Heart left ventricle (tissue), 16 donors: ENCODE measurements around the gene DDOST. TPM values are rescaled to one million over a fixed set of nuclear protein-coding genes. Genes with fewer than 3 reads are reported as not detected.

Experiments used
- ATAC-seq, 4 donors: fragments of 200-7000 bp; cut with Tn5 transposase; one replicate each; pipeline ENCODE4 v1.9.1; 2020 to 2022; ENCODE audit warnings: moderate library complexity in 4 of 4, mild to moderate bottlenecking in 3 of 4, moderate number of reproducible peaks in 1 of 4
- DNase-seq, 5 donors: peaks; one replicate each; pipeline ENCODE4 v3.0.0-alpha.2; 2020
- H3K27ac ChIP-seq, 12 donors: fragments of 200-600 bp; sonication (generic) in 4 of 12; one replicate each; pipeline versions ENCODE4 v1.5.0 to v1.8.0; 2016 to 2022; ENCODE audit warnings: mild to moderate bottlenecking in 2 of 12
- H3K27me3 ChIP-seq, 9 donors: fragments of 200-600 bp; sonication (generic) in 2 of 9; one replicate each; pipeline versions ENCODE4 v1.5.1 to v1.8.0; 2016 to 2022; ENCODE audit warnings: mild to moderate bottlenecking in 3 of 9
- H3K36me3 ChIP-seq, 9 donors: fragments of 200-600 bp; sonication (generic) in 2 of 9; one replicate each; pipeline versions ENCODE4 v1.5.0 to v1.8.0; 2018 to 2022; ENCODE audit warnings: mild to moderate bottlenecking in 2 of 9
- H3K4me1 ChIP-seq, 12 donors: fragments of 200-600 bp; sonication (generic) in 4 of 12; one replicate each; pipeline versions ENCODE4 v1.5.0 to v1.8.0; 2016 to 2022; ENCODE audit warnings: mild to moderate bottlenecking in 3 of 12
- H3K4me3 ChIP-seq, 12 donors: fragments of 200-600 bp; sonication (generic) in 4 of 12; one replicate each; pipeline versions ENCODE4 v1.5.0 to v1.8.0; 2017 to 2022; ENCODE audit warnings: mild to moderate bottlenecking in 9 of 12, moderate library complexity in 4 of 12
- H3K9me3 ChIP-seq, 12 donors: fragments of 200-600 bp; sonication (generic) in 4 of 12; one replicate each; pipeline versions ENCODE4 v1.5.0 to v1.8.0; 2016 to 2022; ENCODE audit warnings: mild to moderate bottlenecking in 1 of 12
- CTCF ChIP-seq, 12 donors: fragments of 200-600 bp; sonication (generic) in 4 of 12; IDR thresholded peaks; one replicate each; pipeline versions ENCODE4 v1.5.0 to v1.8.0; 2018 to 2022; ENCODE audit warnings: antibody characterized with exemption in 12 of 12, mild to moderate bottlenecking in 5 of 12
- POLR2A ChIP-seq, 2 donors: fragments of 450-650 bp; IDR thresholded peaks; one replicate each; pipeline ENCODE4 v1.6.1; 2017; ENCODE audit warnings: antibody characterized with exemption in 2 of 2, mild to moderate bottlenecking in 2 of 2, moderate library complexity in 2 of 2
- WGBS, 4 donors: extraction: QIAGEN DNeasy Blood & Tissue Kit in 2 of 4; methylation state at CpG; one replicate each; pipeline versions ENCODE4 v1.1.5 to v1.1.7; 2013 to 2018; 5-methylcytosine and 5-hydroxymethylcytosine counted together
- intact Hi-C, 10 donors: fragments of 100-400 bp; cut with DNase I; formaldehyde crosslinking; loops; one replicate each; pipeline versions ENCODE4 v1.11.1 to v1.14.2; 2022
- polyA plus RNA-seq, 2 donors: library from polyadenylated mRNA; stranded (reverse); fragments of 200-250 nt; gene quantifications; one replicate each; pipeline ENCODE4 v1.2.3, GENCODE V29; 2013
- total RNA-seq, 9 donors: library from RNA; depleted of rRNA in 2 of 9; stranded (reverse); fragments of >200 nt in 2 of 9; fragmentation: NEBNext Ultra II Directional in 3 of 9; extraction: Animal tissue kit (Norgen Biotek cat#: 25700) in 3 of 9; gene quantifications; one replicate each; pipeline versions ENCODE4 v1.1.0 to v1.2.4, GENCODE V29; 2016 to 2023
- donor health status: ischemic (EF 13 %, LVEDD 7.1; RV severe dilation, severe dysfunction).
- donor health status: healthy with polysubstance abuse.
- donor health status: DM: no; HTN: yes; CAD: no.
- donor health status: DM: no; HTN: no; CAD: no.
- donor health status: ischemic (EF 25% LVEDD 6.9; RV normal size, moderate dysfunction).
- donor health status: ischemic (EF 25% LVEDD 5.7; RV mildly dilated, moderate dysfunction).
- donor health status: healthy.
- donor health status: DM: yes; HTN: yes; CAD: no.
- donor health status: ischemic (EF 35%, LVEDD 5.7; RV mildly dilated, moderate dysfunction).
- donor health status: nonischemic (EF 11% LVEDD 7.7; RV severe dilation, severe dysfunction).
- donor health status: DM: yes; HTN: yes; CAD: no.
- donor health status: PGD.
- donor health status: ischemic (EF 29% LVEDD 5.4; RV normal size, mild dysfunction).
- donor health status: nonischemic (EF 23%, LVEDD 6.1; RV moderate dilation, normal function).

DDOST gene
- total and polyA plus RNA-seq, 11 donors, result 88.9 to 211 (median 128) TPM

DNA sequence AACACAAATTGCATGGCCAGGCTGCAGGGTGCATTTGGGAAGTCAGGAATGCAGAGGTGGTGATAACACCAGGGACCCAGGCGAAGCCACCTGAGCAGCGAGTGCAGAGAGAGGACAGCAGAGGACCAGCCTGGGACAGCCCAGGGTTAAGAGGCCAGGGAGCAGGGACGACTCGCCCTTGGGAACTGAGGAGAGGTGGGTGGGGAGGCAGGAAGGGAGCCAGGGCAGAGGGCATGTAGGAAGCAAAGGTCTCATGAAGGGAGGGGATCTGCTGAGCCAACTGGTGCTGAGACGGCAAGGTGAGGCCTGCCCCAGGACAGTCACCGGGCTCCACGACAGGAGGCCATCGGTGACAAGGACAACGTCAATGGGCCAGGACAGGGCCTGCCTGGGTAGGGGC, 40.3 kb upstream of the DDOST start:
- no peak for ATAC-seq
- 84 to 88% (median 87%) methylated on average over 9 of the region's 9 CpGs for WGBS, 4 donors

DNA sequence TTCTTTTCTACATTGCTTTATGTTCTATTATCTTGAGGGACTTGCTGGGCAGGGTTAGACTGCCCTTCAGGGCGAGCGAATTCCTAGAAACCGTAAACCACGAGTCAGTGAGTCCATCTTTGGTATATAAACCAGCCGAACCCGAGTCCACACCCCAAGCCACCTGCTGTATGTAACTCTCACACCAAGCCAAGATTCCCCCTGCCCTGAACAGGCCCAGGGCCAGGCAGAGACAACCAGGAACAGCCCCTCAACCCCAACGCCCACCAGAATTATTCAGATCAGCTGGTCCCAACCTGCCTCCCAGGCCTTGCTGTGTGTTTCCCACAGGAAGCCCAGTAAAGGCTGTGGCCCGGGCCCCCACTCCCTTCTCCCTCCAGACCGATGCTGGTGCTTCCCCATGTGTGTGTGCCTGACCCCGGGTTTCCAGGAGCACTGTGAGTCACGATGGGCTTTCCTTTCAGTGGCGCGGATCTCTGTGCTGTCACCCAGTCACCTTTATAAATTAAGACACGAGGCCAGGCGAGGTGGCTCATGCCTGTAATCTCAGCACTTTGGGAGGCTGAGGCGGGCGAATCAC, 39.6 kb upstream of the DDOST start:
- DNase-seq, result peak in 1 of 5 donors; percentile 40
- Histone ChIP-seq H3K4me3 (no peak overlapping the region), H3K27me3 (no peaks in the 10 kb centered on the region), H3K4me1 (peaks cover 0 to 17% (median 5%) of the 10 kb centered on the region in 12 donors), H3K9me3 (no peaks in the 10 kb centered on the region), H3K36me3 (no peaks in the 10 kb centered on the region), H3K27ac (no peak overlapping the region)
- intact Hi-C loops, result no loop called here
- no peak for TF ChIP-seq CTCF (IDR thresholded peaks at IDR 0.05)
- no peak for TF ChIP-seq POLR2A (IDR thresholded peaks at IDR 0.05)
- ATAC-seq, result no peak
- WGBS, 4 donors, result 86 to 93% (median 89%) methylated on average over 17 of the region's 17 CpGs

More for the DNA sequence above, 40.3 kb upstream of the DDOST start:
- no peak overlapping the region for H3K27ac ChIP-seq
- intact Hi-C loops, result no loop called here
- H3K4me1 ChIP-seq, result peaks cover 0 to 12% (median 4%) of the 10 kb centered on the region in 12 donors
- TF ChIP-seq CTCF (IDR thresholded peaks at IDR 0.05), result no peak
- no peak for TF ChIP-seq POLR2A (IDR thresholded peaks at IDR 0.05)
- H3K27me3 ChIP-seq, result no peaks in the 10 kb centered on the region
- no peak overlapping the region for H3K4me3 ChIP-seq
- DNase-seq, result no peak
- no peaks in the 10 kb centered on the region for H3K36me3 ChIP-seq
- H3K9me3 ChIP-seq, result no peaks in the 10 kb centered on the region

DNA sequence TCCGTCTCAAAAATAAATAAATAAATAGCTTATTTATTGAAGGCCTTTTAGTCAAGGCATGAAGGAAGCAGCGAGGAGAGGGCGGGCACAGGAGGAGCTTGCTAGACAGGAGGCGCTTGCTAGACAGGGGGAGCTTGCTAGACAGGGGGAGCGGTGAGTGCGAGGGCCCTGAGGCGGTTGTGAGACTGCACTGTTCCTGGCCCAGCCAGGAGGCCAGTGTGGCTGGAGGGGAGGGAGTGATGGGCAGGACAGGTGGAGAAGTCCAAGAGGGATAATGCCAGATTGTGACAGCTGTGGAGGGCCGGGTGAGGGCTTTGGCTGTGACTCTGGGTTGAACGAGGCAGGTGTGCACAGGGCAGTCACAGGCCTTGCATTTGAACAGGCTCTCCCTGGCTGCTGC, 38.4 kb upstream of the DDOST start:
- H3K4me1 ChIP-seq, result peaks cover 0 to 17% (median 5%) of the 10 kb centered on the region in 12 donors
- no peak overlapping the region for H3K4me3 ChIP-seq
- whole genome bisulfite sequencing, 4 donors, result 90 to 92% (median 92%) methylated on average over 9 of the region's 9 CpGs
- no peak overlapping the region for H3K27ac ChIP-seq
- H3K9me3 ChIP-seq, result no peaks in the 10 kb centered on the region
- no peaks in the 10 kb centered on the region for H3K36me3 ChIP-seq
- TF ChIP-seq POLR2A (IDR thresholded peaks at IDR 0.05), result no peak
- no peak for TF ChIP-seq CTCF (IDR thresholded peaks at IDR 0.05)
- DNase-seq (peak in 1 of 5 donors; percentile 56), ATAC-seq (no peak)
- intact Hi-C loops, result loop anchor here in 7 of 10 donors (5.0 to 10.0 kb wide), 6 partner anchors 33 to 665 kb away; partner anchors contain the start of genes HP1BP3 (in 1 of the 7) and SH2D5 (in 1 of the 7)
- H3K27me3 ChIP-seq, result no peaks in the 10 kb centered on the region

DNA sequence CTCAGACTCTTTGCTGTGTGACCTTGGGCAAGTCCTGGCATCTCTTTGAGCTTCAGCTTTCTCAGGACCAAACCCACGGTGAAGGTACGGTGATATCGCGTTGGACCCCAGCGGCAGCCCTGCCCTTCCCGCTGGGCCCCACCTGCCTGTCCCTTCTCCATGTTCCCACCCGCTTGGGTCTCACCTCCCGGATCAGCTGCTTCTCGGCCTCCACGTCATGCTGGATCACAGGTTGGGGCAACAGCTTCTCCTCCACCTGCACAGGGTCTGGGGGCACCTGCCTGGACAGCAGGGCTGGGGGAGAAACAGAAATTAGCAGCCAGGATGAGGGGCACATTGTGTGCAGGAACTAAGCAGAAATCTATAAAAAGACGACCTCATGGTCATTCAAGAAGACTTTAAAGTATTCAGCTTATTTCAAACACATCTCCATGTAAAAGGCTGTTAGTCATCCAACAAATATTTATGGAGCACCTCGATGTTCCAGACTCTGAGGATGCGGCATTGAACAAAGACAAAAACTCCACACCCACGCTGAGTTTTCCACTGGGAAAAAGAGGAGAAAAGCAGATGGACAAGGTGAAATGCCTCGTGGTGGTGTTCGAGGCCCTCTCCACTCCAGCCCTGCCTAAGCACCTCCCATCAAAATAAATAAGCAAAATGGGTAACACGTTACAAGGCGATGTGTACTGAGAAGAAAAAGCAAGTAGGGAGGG, 37.2 kb upstream of the DDOST start:
- no peak overlapping the region for H3K27ac ChIP-seq
- intact Hi-C loops, result loop anchor here in 7 of 10 donors (5.0 to 10.0 kb wide), 6 partner anchors 34 to 666 kb away; partner anchors contain the start of genes HP1BP3 (in 1 of the 7) and SH2D5 (in 1 of the 7)
- no peaks in the 10 kb centered on the region for H3K9me3 ChIP-seq
- no peaks in the 10 kb centered on the region for H3K27me3 ChIP-seq
- H3K36me3 ChIP-seq, result no peaks in the 10 kb centered on the region
- no peak overlapping the region for H3K4me3 ChIP-seq
- 85 to 90% (median 87%) methylated on average over 18 of the region's 18 CpGs for WGBS, 4 donors
- H3K4me1 ChIP-seq, result peaks cover 0 to 17% (median 5%) of the 10 kb centered on the region in 12 donors
- peak in 1 of 5 donors; percentile 52 for DNase-seq
- TF ChIP-seq POLR2A (IDR thresholded peaks at IDR 0.05), result no peak
- TF ChIP-seq CTCF (IDR thresholded peaks at IDR 0.05), result no peak
- no peak for ATAC-seq
